Natural killer cell (primary cell): ENCODE data around the gene OSBPL3. TPM values are rescaled to one million over a fixed set of nuclear protein-coding genes. Genes with fewer than 3 reads are reported as not detected.

Experiments
- ATAC-seq, 3 donors: fragments of 150-1000 bp in 2 of 3; fragments of 200-7000 bp in 1 of 3; cut with Tn5 transposase; 1 replicate in 1 of 3; 2 replicates in 2 of 3; pipeline ENCODE4 v1.10.0; 2021; ENCODE audit warnings: mild to moderate bottlenecking in 2 of 3, moderate library complexity in 2 of 3
- DNase-seq, 2 donors: peaks; one replicate each; pipeline versions ENCODE4 v3.0.0 to v3.0.0-alpha.2; 2013 to 2021; ENCODE audit warnings: mixed read lengths in 1 of 2
- H3K27ac ChIP-seq: one replicate; pipeline ENCODE4 v1.5.1; 2013; ENCODE audit warnings: mild to moderate bottlenecking, low read length
- H3K27me3 ChIP-seq: one replicate; pipeline ENCODE4 v1.6.1; 2013; ENCODE audit warnings: low read length; ENCODE audit not compliant: control insufficient read depth, insufficient read depth
- H3K36me3 ChIP-seq: one replicate; pipeline ENCODE4 v1.6.1; 2013; ENCODE audit warnings: low read length; ENCODE audit not compliant: control insufficient read depth, insufficient read depth
- H3K4me1 ChIP-seq: one replicate; pipeline ENCODE4 v1.6.1; 2013; ENCODE audit warnings: low read length; ENCODE audit not compliant: control insufficient read depth, insufficient read depth
- H3K4me3 ChIP-seq: one replicate; pipeline ENCODE4 v1.5.1; 2013; ENCODE audit warnings: low read length
- H3K9me3 ChIP-seq: one replicate; pipeline ENCODE4 v1.6.1; 2013; ENCODE audit warnings: low read length; ENCODE audit not compliant: control insufficient read depth, insufficient read depth
- H3K27ac Mint-ChIP-seq, 2 donors: one replicate each; pipeline ENCODE4 v1.8.0; 2022; ENCODE audit warnings: mild to moderate bottlenecking in 2 of 2, mixed read lengths in 2 of 2, moderate library complexity in 1 of 2
- H3K27me3 Mint-ChIP-seq, 2 donors: one replicate each; pipeline ENCODE4 v1.8.0; 2022; ENCODE audit warnings: low read depth in 2 of 2, mixed read lengths in 2 of 2
- H3K36me3 Mint-ChIP-seq: one replicate; pipeline ENCODE4 v1.8.0; 2022; ENCODE audit warnings: mixed read lengths
- H3K4me1 Mint-ChIP-seq, 2 donors: one replicate each; pipeline ENCODE4 v1.8.0; 2022; ENCODE audit warnings: mixed read lengths in 2 of 2
- H3K4me3 Mint-ChIP-seq: one replicate; pipeline ENCODE4 v1.8.0; 2022; ENCODE audit warnings: mild to moderate bottlenecking, moderate library complexity, mixed read lengths
- H3K9me3 Mint-ChIP-seq, 2 donors: one replicate each; pipeline ENCODE4 v1.8.0; 2022; ENCODE audit warnings: mixed read lengths in 2 of 2
- CTCF ChIP-seq: fragments of 200-600 bp; IDR thresholded peaks from one replicate; pipeline ENCODE4 v1.8.0; 2022; ENCODE audit warnings: antibody characterized with exemption
- WGBS: methylation state at CpG from one replicate; pipeline ENCODE4 v1.1.7; 2013; ENCODE audit warnings: missing lambda C conversion rate; ENCODE audit not compliant: insufficient coverage; 5-methylcytosine and 5-hydroxymethylcytosine counted together
- intact Hi-C: fragments of 100-400 bp; cut with micrococcal nuclease; formaldehyde crosslinking; loops from one replicate; pipeline ENCODE4 v1.14.2; 2022
- total RNA-seq, 4 donors: library from RNA; stranded (reverse); fragments of 120-200 nt in 1 of 4; gene quantifications; one replicate each; pipeline versions ENCODE4 v1.2.3 to v1.2.4, GENCODE V29; 2013 to 2022

Gene OSBPL3
- total RNA-seq, 3 donors from 2014 or later (not counting 1 experiment from before 2014, with no cell fraction given), result 50.7 to 99.1 (median 65.1) TPM

GRCh38 chr7:24786941-24787340, 193.0 kb downstream of the OSBPL3 start:
- intact Hi-C loops, result no loop called here
- Histone ChIP-seq H3K36me3 (no peaks in the 10 kb centered on the region), H3K9me3 (no peaks in the 10 kb centered on the region), H3K4me1 (no peaks in the 10 kb centered on the region), H3K27ac (no peak overlapping the region), H3K27me3 (no peaks in the 10 kb centered on the region), H3K4me3 (no peak overlapping the region)
- Mint-ChIP-seq H3K36me3 (no peaks in the 10 kb centered on the region), H3K27ac (no peak overlapping the region), H3K27me3 (no peaks in the 10 kb centered on the region), H3K9me3 (no peaks in the 10 kb centered on the region), H3K4me3 (no peak overlapping the region), H3K4me1 (no peaks in the 10 kb centered on the region)
- no peak for TF ChIP-seq CTCF
- 34% methylated on average over 5 of the region's 5 CpGs for WGBS
- DNase-seq, result peak in 1 of 2 donors; percentile 11
- peak in 1 of 3 donors; percentile 40 for ATAC-seq

- Histone ChIP-seq H3K9me3 (no peaks in the 10 kb centered on the region), H3K27ac (no peak overlapping the region), H3K4me3 (no peak overlapping the region), H3K36me3 (no peaks in the 10 kb centered on the region), H3K4me1 (no peaks in the 10 kb centered on the region), H3K27me3 (no peaks in the 10 kb centered on the region)
- intact Hi-C loops, result no loop called here
- Mint-ChIP-seq H3K36me3 (no peaks in the 10 kb centered on the region), H3K4me3 (no peak overlapping the region), H3K27me3 (no peaks in the 10 kb centered on the region), H3K27ac (no peak overlapping the region), H3K4me1 (no peaks in the 10 kb centered on the region), H3K9me3 (no peaks in the 10 kb centered on the region)
- WGBS, result 99% methylated on average over 4 of the region's 4 CpGs
- no peak for TF ChIP-seq CTCF
- DNase-seq (no peak), ATAC-seq (no peak)
Observed at GRCh38 chr7:24786306-24786705, 193.7 kb downstream of the OSBPL3 start.

GRCh38 chr7:24784277-24784676, 195.7 kb downstream of the OSBPL3 start:
- DNase-seq (no peak), ATAC-seq (no peak)
- TF ChIP-seq CTCF, result no peak
- Histone ChIP-seq H3K4me1 (no peaks in the 10 kb centered on the region), H3K36me3 (no peaks in the 10 kb centered on the region), H3K4me3 (no peak overlapping the region), H3K27ac (no peak overlapping the region), H3K27me3 (no peaks in the 10 kb centered on the region), H3K9me3 (no peaks in the 10 kb centered on the region)
- H3K27me3 Mint-ChIP-seq, result no peaks in the 10 kb centered on the region
- H3K4me3 Mint-ChIP-seq, result no peak overlapping the region
- intact Hi-C loops, result no loop called here
- H3K36me3 Mint-ChIP-seq, result no peaks in the 10 kb centered on the region
- no peaks in the 10 kb centered on the region for H3K4me1 Mint-ChIP-seq
- H3K9me3 Mint-ChIP-seq, result no peaks in the 10 kb centered on the region
- WGBS, result 97% methylated on average over 5 of the region's 5 CpGs
- H3K27ac Mint-ChIP-seq, result no peak overlapping the region

GRCh38 chr7:24783698-24784097, 196.3 kb downstream of the OSBPL3 start:
- Mint-ChIP-seq H3K9me3 (no peaks in the 10 kb centered on the region), H3K27me3 (no peaks in the 10 kb centered on the region), H3K27ac (no peak overlapping the region), H3K36me3 (no peaks in the 10 kb centered on the region), H3K4me3 (no peak overlapping the region), H3K4me1 (no peaks in the 10 kb centered on the region)
- ATAC-seq (no peak), DNase-seq (no peak)
- Histone ChIP-seq H3K9me3 (no peaks in the 10 kb centered on the region), H3K4me1 (no peaks in the 10 kb centered on the region), H3K4me3 (no peak overlapping the region), H3K36me3 (no peaks in the 10 kb centered on the region), H3K27me3 (no peaks in the 10 kb centered on the region), H3K27ac (no peak overlapping the region)
- WGBS, result 90% methylated on average over 2 of the region's 2 CpGs
- intact Hi-C loops, result no loop called here
- TF ChIP-seq CTCF, result no peak
